ENCODE data around the gene LGALS12.
"Not testable (repeated sequence)": the region's sequence is repeated elsewhere in the genome, so short reads cannot be mapped to it uniquely, and the experiment has no call there.

Gene LGALS12

DNA sequence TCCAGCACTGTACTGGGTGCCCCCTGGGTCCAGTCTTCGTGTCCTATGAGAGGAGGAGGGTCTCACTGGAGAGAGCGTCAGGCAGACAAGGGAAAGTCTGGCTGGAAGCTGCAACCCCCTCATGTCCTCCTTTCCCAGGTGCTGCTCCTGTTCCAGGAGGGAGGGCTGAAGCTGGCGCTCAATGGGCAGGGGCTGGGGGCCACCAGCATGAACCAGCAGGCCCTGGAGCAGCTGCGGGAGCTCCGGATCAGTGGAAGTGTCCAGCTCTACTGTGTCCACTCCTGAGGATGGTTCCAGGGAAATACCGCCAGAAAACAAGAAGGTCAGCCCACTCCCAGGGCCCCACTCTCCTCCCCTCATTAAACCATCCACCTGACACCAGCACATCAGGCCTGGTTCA lies 10.2 kb downstream of the LGALS12 start:
- Histone ChIP-seq H3K36me3 (ENCODE audit: control insufficient read depth in 2 of 2, insufficient read depth in 2 of 2, low read length in 2 of 2) (no peaks in the 10 kb centered on the region), H3K4me3 (ENCODE audit: low read length in 2 of 2) (no peak overlapping the region), H3K9ac (ENCODE audit: low read depth in 1 of 2, low read length in 2 of 2) (no peak overlapping the region), H3K9me3 (ENCODE audit: control insufficient read depth in 2 of 2, low read length in 2 of 2) (no peaks in the 10 kb centered on the region), H3K27me3 (ENCODE audit: control insufficient read depth in 2 of 2, insufficient read depth in 2 of 2, low read length in 2 of 2) (no peaks in the 10 kb centered on the region), H3K27ac (ENCODE audit: low read depth in 2 of 2, low read length in 2 of 2) (no peak overlapping the region), H3K4me1 (ENCODE audit: control insufficient read depth in 2 of 2, insufficient read depth in 2 of 2, low read length in 2 of 2) (no peaks in the 10 kb centered on the region)

DNA sequence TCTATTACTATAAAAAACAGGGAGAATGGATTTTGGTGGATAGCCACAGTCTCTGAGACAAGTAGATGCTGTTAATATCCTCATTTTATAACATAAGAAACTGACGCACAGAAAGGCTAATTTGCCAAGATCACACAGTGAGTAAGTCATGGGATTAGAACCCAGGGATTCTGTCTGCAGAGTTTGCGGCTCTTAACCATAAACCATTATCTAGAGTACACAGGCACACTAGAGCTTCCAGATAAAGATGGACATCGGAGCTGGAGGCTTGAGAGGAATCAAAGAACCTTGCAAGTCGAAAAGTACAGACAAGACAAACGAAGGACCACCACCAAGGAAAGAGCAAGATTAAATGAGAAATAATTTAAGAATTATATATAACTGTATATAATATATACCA lies 11.3 kb downstream of the LGALS12 start:
- H3K27me3 ChIP-seq (ENCODE audit: control insufficient read depth in 2 of 2, insufficient read depth in 2 of 2, low read length in 2 of 2): no peaks in the 10 kb centered on the region
- H3K9ac ChIP-seq (ENCODE audit: low read depth in 1 of 2, low read length in 2 of 2): no peak overlapping the region
- no peaks in the 10 kb centered on the region for H3K9me3 ChIP-seq (ENCODE audit: control insufficient read depth in 2 of 2, low read length in 2 of 2)
- H3K36me3 ChIP-seq (ENCODE audit: control insufficient read depth in 2 of 2, insufficient read depth in 2 of 2, low read length in 2 of 2): no peaks in the 10 kb centered on the region
- no peaks in the 10 kb centered on the region for H3K4me1 ChIP-seq (ENCODE audit: control insufficient read depth in 2 of 2, insufficient read depth in 2 of 2, low read length in 2 of 2)
- H3K27ac ChIP-seq (ENCODE audit: low read depth in 2 of 2, low read length in 2 of 2): no peak overlapping the region
- no peak overlapping the region for H3K4me3 ChIP-seq (ENCODE audit: low read length in 2 of 2)

DNA sequence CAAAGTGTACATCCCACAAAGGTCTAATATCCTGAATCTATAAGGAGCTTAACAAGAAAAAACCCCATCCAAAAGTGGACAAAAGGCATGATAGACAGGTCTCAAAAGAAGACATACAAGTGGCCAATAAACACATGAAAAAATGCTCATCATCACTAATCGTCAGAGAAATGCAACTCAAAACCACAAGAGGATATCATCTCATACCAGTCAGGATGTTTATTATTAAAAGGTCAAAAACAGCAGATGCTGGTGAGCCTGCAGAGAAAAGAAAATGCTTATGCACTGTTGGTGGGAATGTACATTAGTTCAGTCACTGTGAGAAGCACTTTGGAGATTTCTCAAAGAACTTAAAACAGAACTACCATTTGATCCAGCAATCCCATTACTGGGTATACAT lies 12.7 kb downstream of the LGALS12 start:
- Histone ChIP-seq H3K4me3 (ENCODE audit: low read length in 2 of 2) (no peak overlapping the region), H3K9ac (ENCODE audit: low read depth in 1 of 2, low read length in 2 of 2) (no peak overlapping the region), H3K36me3 (ENCODE audit: control insufficient read depth in 2 of 2, insufficient read depth in 2 of 2, low read length in 2 of 2) (no peaks in the 10 kb centered on the region), H3K27me3 (ENCODE audit: control insufficient read depth in 2 of 2, insufficient read depth in 2 of 2, low read length in 2 of 2) (no peaks in the 10 kb centered on the region), H3K9me3 (ENCODE audit: control insufficient read depth in 2 of 2, low read length in 2 of 2) (no peaks in the 10 kb centered on the region), H3K4me1 (ENCODE audit: control insufficient read depth in 2 of 2, insufficient read depth in 2 of 2, low read length in 2 of 2) (no peaks in the 10 kb centered on the region), H3K27ac (ENCODE audit: low read depth in 2 of 2, low read length in 2 of 2) (no peak overlapping the region)

DNA sequence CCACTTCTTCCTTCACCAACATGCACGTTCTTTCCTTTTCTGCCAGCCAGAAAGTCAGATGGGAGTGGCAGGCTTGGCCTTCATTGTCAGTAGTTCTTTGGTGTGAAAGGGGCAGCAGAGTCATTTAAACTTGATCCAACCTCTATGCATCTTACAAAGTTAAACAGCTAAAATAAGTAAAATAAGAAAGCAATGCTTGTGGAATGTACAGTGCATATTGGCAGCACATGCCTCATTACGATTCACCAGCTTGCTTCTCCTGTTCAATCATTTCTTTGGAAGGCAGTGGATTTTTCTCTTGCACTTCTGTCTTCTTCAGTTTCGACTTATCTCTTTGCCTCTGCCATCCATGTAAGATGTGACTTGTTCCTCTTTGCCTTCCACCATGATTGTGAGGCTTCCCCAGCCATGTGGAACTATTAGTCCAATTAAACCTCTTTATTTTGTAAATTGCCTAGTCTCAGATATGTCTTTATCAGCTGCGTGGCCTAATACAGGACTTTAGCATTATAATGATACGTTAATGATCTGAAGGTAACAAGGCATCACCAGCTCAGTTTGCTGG lies 14.8 kb downstream of the LGALS12 start:
- Histone ChIP-seq H3K9me3 (ENCODE audit: control insufficient read depth in 2 of 2, low read length in 2 of 2) (no peaks in the 10 kb centered on the region), H3K36me3 (ENCODE audit: control insufficient read depth in 2 of 2, insufficient read depth in 2 of 2, low read length in 2 of 2) (no peaks in the 10 kb centered on the region), H3K9ac (ENCODE audit: low read depth in 1 of 2, low read length in 2 of 2) (no peak overlapping the region), H3K4me1 (ENCODE audit: control insufficient read depth in 2 of 2, insufficient read depth in 2 of 2, low read length in 2 of 2) (no peaks in the 10 kb centered on the region), H3K4me3 (ENCODE audit: low read length in 2 of 2) (no peak overlapping the region), H3K27ac (ENCODE audit: low read depth in 2 of 2, low read length in 2 of 2) (no peak overlapping the region), H3K27me3 (ENCODE audit: control insufficient read depth in 2 of 2, insufficient read depth in 2 of 2, low read length in 2 of 2) (no peaks in the 10 kb centered on the region)

DNA sequence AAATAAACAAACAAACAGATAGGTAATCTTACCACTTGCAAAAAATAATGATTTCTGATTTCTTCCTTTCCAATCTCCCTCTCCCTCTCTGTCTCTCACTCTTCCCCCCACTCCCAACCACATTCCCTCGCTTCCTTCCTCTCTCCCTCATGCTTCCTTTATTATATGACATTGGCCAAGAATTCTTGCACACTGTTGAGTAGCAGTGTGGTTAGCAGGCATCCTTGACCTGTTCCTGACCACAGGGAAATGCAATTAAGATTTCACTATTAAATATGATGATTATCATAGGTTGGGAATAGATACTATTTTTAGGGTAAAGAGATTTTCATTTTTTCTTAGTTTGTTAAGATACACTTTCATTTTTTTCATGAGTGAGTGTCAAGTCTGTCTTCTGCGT lies 16.0 kb downstream of the LGALS12 start:
- Histone ChIP-seq H3K27ac (ENCODE audit: low read depth in 2 of 2, low read length in 2 of 2) (no peak overlapping the region), H3K4me1 (ENCODE audit: control insufficient read depth in 2 of 2, insufficient read depth in 2 of 2, low read length in 2 of 2) (no peaks in the 10 kb centered on the region), H3K9ac (ENCODE audit: low read depth in 1 of 2, low read length in 2 of 2) (no peak overlapping the region), H3K36me3 (ENCODE audit: control insufficient read depth in 2 of 2, insufficient read depth in 2 of 2, low read length in 2 of 2) (no peaks in the 10 kb centered on the region), H3K27me3 (ENCODE audit: control insufficient read depth in 2 of 2, insufficient read depth in 2 of 2, low read length in 2 of 2) (no peaks in the 10 kb centered on the region), H3K9me3 (ENCODE audit: control insufficient read depth in 2 of 2, low read length in 2 of 2) (no peaks in the 10 kb centered on the region), H3K4me3 (ENCODE audit: low read length in 2 of 2) (no peak overlapping the region)

DNA sequence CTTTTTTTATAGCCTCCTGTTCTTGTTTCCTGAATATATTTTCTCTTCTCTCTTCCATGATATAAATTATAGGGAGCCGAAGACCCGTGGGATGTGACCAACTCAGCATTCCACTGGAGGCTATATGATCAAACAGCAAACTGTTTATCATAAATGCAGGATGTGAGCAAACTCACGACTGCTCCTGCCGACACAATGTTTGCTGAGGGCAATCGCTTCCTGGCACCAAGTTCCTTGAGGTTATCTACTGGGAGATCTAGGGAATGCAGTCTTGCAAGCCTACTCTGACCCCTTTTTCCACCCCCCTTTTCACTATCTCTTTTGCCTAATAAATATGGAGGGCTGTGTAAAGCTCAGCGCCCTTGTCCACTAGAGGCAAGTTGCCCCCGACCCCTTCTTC lies 17.3 kb downstream of the LGALS12 start:
- no peaks in the 10 kb centered on the region for H3K36me3 ChIP-seq (ENCODE audit: control insufficient read depth in 2 of 2, insufficient read depth in 2 of 2, low read length in 2 of 2)
- H3K9me3 ChIP-seq (ENCODE audit: control insufficient read depth in 2 of 2, low read length in 2 of 2): no peaks in the 10 kb centered on the region
- no peak overlapping the region for H3K27ac ChIP-seq (ENCODE audit: low read depth in 2 of 2, low read length in 2 of 2)
- no peak overlapping the region for H3K9ac ChIP-seq (ENCODE audit: low read depth in 1 of 2, low read length in 2 of 2)
- H3K27me3 ChIP-seq (ENCODE audit: control insufficient read depth in 2 of 2, insufficient read depth in 2 of 2, low read length in 2 of 2): no peaks in the 10 kb centered on the region
- no peaks in the 10 kb centered on the region for H3K4me1 ChIP-seq (ENCODE audit: control insufficient read depth in 2 of 2, insufficient read depth in 2 of 2, low read length in 2 of 2)
- no peak overlapping the region for H3K4me3 ChIP-seq (ENCODE audit: low read length in 2 of 2)

DNA sequence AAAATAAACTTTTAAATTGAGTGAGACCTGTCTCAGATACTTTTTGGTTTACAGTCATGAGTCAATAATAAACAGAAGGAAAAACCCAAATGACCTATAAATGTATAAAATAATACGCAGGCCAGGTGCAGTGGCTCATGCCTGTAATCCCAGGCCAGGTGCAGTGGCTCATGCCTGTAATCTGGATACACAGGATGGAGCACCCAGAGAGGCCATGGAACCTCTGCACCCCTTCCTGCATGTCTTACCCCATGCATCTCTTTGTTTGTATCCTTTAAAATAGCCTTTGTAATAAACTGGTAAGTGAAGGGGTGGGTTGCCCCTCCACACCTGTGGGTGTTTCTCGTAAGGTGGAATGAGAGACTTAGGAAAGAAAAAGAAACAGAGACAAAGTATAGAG lies 21.8 kb downstream of the LGALS12 start:
- no peak overlapping the region for H3K9ac ChIP-seq (ENCODE audit: low read depth in 1 of 2, low read length in 2 of 2)
- peaks cover 3 to 4% of the 10 kb centered on the region in 2 donors for H3K4me1 ChIP-seq (ENCODE audit: control insufficient read depth in 2 of 2, insufficient read depth in 2 of 2, low read length in 2 of 2)
- no peak overlapping the region for H3K27ac ChIP-seq (ENCODE audit: low read depth in 2 of 2, low read length in 2 of 2)

DNA sequence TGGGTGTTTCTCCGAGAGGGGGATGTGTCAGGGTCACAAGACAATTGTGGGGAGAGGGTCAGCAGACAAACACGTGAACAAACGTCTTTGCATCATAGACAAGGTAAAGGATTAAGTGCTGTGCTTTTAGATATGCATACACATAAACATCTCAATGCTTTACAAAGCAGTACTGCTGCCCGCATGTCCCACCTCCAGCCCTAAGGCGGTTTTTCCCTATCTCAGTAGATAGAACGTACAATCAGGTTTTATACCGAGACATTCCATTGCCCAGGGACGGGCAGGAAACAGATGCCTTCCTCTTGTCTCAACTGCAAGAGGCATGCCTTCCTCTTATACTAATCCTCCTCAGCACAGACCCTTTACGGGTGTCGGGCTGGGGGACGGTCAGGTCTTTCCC lies 22.3 kb downstream of the LGALS12 start:
- H3K9ac ChIP-seq (ENCODE audit: low read depth in 1 of 2, low read length in 2 of 2); H3K27me3 ChIP-seq (ENCODE audit: control insufficient read depth in 2 of 2, insufficient read depth in 2 of 2, low read length in 2 of 2); H3K27ac ChIP-seq (ENCODE audit: low read depth in 2 of 2, low read length in 2 of 2); H3K4me1 ChIP-seq (ENCODE audit: control insufficient read depth in 2 of 2, insufficient read depth in 2 of 2, low read length in 2 of 2); H3K4me3 ChIP-seq (ENCODE audit: low read length in 2 of 2); H3K9me3 ChIP-seq (ENCODE audit: control insufficient read depth in 2 of 2, low read length in 2 of 2); H3K36me3 ChIP-seq (ENCODE audit: control insufficient read depth in 2 of 2, insufficient read depth in 2 of 2, low read length in 2 of 2): not testable (repeated sequence)

More for the DNA sequence above, 21.8 kb downstream of the LGALS12 start:
- Histone ChIP-seq H3K27me3 (ENCODE audit: control insufficient read depth in 2 of 2, insufficient read depth in 2 of 2, low read length in 2 of 2) (no peaks in the 10 kb centered on the region), H3K9me3 (ENCODE audit: control insufficient read depth in 2 of 2, low read length in 2 of 2) (no peaks in the 10 kb centered on the region), H3K4me3 (ENCODE audit: low read length in 2 of 2) (no peak overlapping the region), H3K36me3 (ENCODE audit: control insufficient read depth in 2 of 2, insufficient read depth in 2 of 2, low read length in 2 of 2) (no peaks in the 10 kb centered on the region)

DNA sequence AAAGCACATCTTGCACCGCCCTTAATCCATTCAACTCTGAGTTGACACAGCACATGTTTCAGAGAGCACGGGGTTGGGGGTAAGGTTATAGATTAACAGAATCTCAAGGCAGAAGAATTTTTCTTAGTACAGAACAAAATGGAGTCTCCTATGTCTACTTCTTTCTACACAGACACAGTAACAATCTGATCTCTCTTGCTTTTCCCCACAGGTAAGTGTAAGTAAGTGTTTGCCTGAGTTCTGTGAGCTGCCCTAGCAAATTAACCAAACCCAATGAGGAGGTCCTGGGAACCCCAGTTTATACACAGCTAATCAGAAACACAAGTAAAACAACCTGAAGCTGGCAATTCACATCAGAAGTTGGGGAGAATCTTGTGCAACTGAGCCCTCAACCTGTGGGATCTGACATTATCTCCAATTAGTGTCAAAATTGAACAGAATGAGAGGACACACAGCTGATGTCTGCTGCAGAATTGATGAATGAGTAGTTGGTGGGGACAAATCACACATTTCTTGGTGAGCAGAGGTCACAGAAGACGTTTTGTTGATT lies 22.9 kb downstream of the LGALS12 start:
- H3K9me3 ChIP-seq (ENCODE audit: control insufficient read depth in 2 of 2, low read length in 2 of 2); H3K27me3 ChIP-seq (ENCODE audit: control insufficient read depth in 2 of 2, insufficient read depth in 2 of 2, low read length in 2 of 2); H3K4me3 ChIP-seq (ENCODE audit: low read length in 2 of 2); H3K4me1 ChIP-seq (ENCODE audit: control insufficient read depth in 2 of 2, insufficient read depth in 2 of 2, low read length in 2 of 2); H3K36me3 ChIP-seq (ENCODE audit: control insufficient read depth in 2 of 2, insufficient read depth in 2 of 2, low read length in 2 of 2); H3K9ac ChIP-seq (ENCODE audit: low read depth in 1 of 2, low read length in 2 of 2); H3K27ac ChIP-seq (ENCODE audit: low read depth in 2 of 2, low read length in 2 of 2): not testable (repeated sequence)

DNA sequence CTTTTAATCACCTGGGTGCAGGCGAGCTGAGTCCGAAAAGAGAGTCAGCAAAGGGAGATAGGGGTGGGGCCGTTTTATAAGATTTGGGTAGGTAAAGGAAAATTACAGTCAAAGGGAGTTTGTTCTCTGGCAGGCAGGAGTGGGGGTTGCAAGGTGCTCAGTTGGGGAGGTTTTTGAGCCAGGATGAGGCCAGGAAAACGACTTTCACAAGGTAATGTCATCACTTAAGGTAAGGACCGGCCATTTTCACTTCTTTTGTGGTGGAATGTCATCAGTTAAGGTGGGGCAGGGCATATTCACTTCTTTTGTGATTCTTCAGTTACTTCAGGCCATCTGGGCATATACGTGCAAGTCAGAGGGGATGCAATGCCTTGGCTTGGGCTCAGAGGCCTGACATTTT lies 23.5 kb downstream of the LGALS12 start:
- H3K9me3 ChIP-seq (ENCODE audit: control insufficient read depth in 2 of 2, low read length in 2 of 2); H3K4me1 ChIP-seq (ENCODE audit: control insufficient read depth in 2 of 2, insufficient read depth in 2 of 2, low read length in 2 of 2); H3K9ac ChIP-seq (ENCODE audit: low read depth in 1 of 2, low read length in 2 of 2); H3K36me3 ChIP-seq (ENCODE audit: control insufficient read depth in 2 of 2, insufficient read depth in 2 of 2, low read length in 2 of 2); H3K27ac ChIP-seq (ENCODE audit: low read depth in 2 of 2, low read length in 2 of 2); H3K27me3 ChIP-seq (ENCODE audit: control insufficient read depth in 2 of 2, insufficient read depth in 2 of 2, low read length in 2 of 2); H3K4me3 ChIP-seq (ENCODE audit: low read length in 2 of 2): not testable (repeated sequence)

DNA sequence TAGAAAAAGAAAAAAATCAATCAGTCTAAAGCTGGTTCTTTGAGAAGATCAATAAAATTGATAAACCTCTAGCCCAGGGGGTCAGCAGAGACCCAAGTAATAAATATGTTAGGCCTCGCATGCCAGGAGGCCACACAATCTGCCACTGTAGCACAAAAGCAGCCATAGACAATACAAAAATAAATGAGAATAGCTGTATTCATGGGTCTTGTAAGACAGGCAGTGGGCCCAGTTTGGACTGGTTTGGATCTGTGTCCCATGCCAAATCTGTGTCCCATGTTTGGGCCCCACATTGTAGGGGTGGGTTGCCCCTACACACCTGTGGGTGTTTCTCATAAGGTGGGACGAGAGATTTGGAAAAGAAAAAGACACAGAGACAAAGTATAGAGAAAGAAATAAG lies 24.1 kb downstream of the LGALS12 start:
- Histone ChIP-seq H3K4me1 (ENCODE audit: control insufficient read depth in 2 of 2, insufficient read depth in 2 of 2, low read length in 2 of 2) (peaks cover 4 to 5% of the 10 kb centered on the region in 2 donors), H3K4me3 (ENCODE audit: low read length in 2 of 2) (no peak overlapping the region), H3K9me3 (ENCODE audit: control insufficient read depth in 2 of 2, low read length in 2 of 2) (no peaks in the 10 kb centered on the region), H3K27ac (ENCODE audit: low read depth in 2 of 2, low read length in 2 of 2) (no peak overlapping the region), H3K36me3 (ENCODE audit: control insufficient read depth in 2 of 2, insufficient read depth in 2 of 2, low read length in 2 of 2) (no peaks in the 10 kb centered on the region), H3K27me3 (ENCODE audit: control insufficient read depth in 2 of 2, insufficient read depth in 2 of 2, low read length in 2 of 2) (no peaks in the 10 kb centered on the region), H3K9ac (ENCODE audit: low read depth in 1 of 2, low read length in 2 of 2) (no peak overlapping the region)
